Adrenal gland (tissue), 12 donors: Measurements from ENCODE around the gene STARD10. TPM values are rescaled to one million over a fixed set of nuclear protein-coding genes. Genes with fewer than 3 reads are reported as not detected.
A peak's percentile ranks its signal among the peaks of the same experiment; 100 is the strongest.

ENCODE experiments used
- DNase-seq, 7 donors: peaks; one replicate each; pipeline ENCODE4 v3.0.0-alpha.2; 2019 to 2020
- H3K27ac ChIP-seq, 5 donors: fragments of 200-600 bp; sonication (generic) in 4 of 5; 1 replicate in 3 of 5; 2 replicates in 2 of 5; pipeline versions ENCODE4 v1.5.1 to v1.8.0; 2016 to 2020; ENCODE audit warnings: mild to moderate bottlenecking in 1 of 5
- H3K27me3 ChIP-seq: fragments of 200-600 bp; 2 replicates; pipeline ENCODE4 v1.8.0; 2021
- H3K36me3 ChIP-seq, 2 donors: fragments of 200-600 bp; replicated peaks in 1 of 2; 1 replicate in 1 of 2; 2 replicates in 1 of 2; pipeline versions ENCODE4 v1.5.1 to v1.8.0; 2018 to 2022
- H3K4me1 ChIP-seq, 2 donors: fragments of 200-600 bp; replicated peaks in 1 of 2; 1 replicate in 1 of 2; 2 replicates in 1 of 2; pipeline versions ENCODE4 v1.5.1 to v1.8.0; 2018 to 2021
- H3K4me3 ChIP-seq, 4 donors: fragments of 200-600 bp; sonication (generic) in 3 of 4; one replicate each; pipeline ENCODE4 v1.5.1; 2016 to 2018
- H3K9me3 ChIP-seq, 3 donors: fragments of 200-600 bp; sonication (generic) in 1 of 3; replicated peaks in 1 of 3; 1 replicate in 2 of 3; 2 replicates in 1 of 3; pipeline versions ENCODE4 v1.5.1 to v1.8.0; 2016 to 2021
- POLR2A ChIP-seq, 2 donors: fragments of 450-650 bp; IDR thresholded peaks; one replicate each; pipeline ENCODE4 v1.6.1; 2017; ENCODE audit warnings: antibody characterized with exemption in 2 of 2, mild to moderate bottlenecking in 2 of 2, moderate library complexity in 1 of 2
- WGBS, 4 donors: extraction: QIAGEN DNeasy Blood & Tissue Kit in 2 of 4; methylation state at CpG; one replicate each; pipeline versions ENCODE4 v1.1.5 to v1.1.7; 2013 to 2017; 5-methylcytosine and 5-hydroxymethylcytosine counted together
- intact Hi-C, 2 donors: fragments of 100-400 bp; cut with DNase I; formaldehyde crosslinking; loops; one replicate each; pipeline versions ENCODE4 v1.14.1 to v1.15.0; 2022 to 2023
- polyA plus RNA-seq, 3 donors: library from polyadenylated mRNA; stranded (reverse); fragments of 200-250 nt in 2 of 3; fragments of 350-450 nt in 1 of 3; fragmentation: Illumina TruSeq in 1 of 3; extraction: RNeasy Lipid Tissue Mini Kit (QIAGEN cat#74804) in 1 of 3; gene quantifications; one replicate each; pipeline ENCODE4 v1.2.3, GENCODE V29; 2013 to 2014
- total RNA-seq, 9 donors: library from RNA; depleted of rRNA in 4 of 9; stranded (reverse); fragments of >200 nt in 4 of 9; fragments of 120-200 nt in 1 of 9; fragmentation: NEBNext Ultra II Directional in 1 of 9; extraction: Animal tissue kit (Norgen Biotek cat#: 25700) in 1 of 9; gene quantifications; one replicate each; pipeline versions ENCODE4 v1.1.0 to v1.2.4, GENCODE V29; 2013 to 2023
- TF ChIP-seq, protein P1 (sequence below), 6 experiments: fragments of 450-650 bp in 4 of 6; fragments of 200-600 bp in 2 of 6; sonication (generic) in 1 of 6; IDR thresholded peaks; 1 replicate in 5 of 6; 2 replicates in 1 of 6; pipeline versions ENCODE4 v1.5.1 to v1.8.0; 2016 to 2021; ENCODE audit warnings: antibody characterized with exemption in 6 of 6, mild to moderate bottlenecking in 2 of 6, moderate library complexity in 1 of 6
- donor health status: healthy with polysubstance abuse.
- donor health status: Bipolar disorder and iron deficiency.
- donor health status: DM: yes; HTN: yes; CAD: no.
- donor health status: DM: no; HTN: no; CAD: no.
- donor health status: DM: no; HTN: no; CAD: no.
- donor health status: DM: yes; HTN: yes; CAD: no.

Gene STARD10
- total and polyA plus RNA-seq, 12 donors, result 190 to 668 (median 350) TPM

DNA sequence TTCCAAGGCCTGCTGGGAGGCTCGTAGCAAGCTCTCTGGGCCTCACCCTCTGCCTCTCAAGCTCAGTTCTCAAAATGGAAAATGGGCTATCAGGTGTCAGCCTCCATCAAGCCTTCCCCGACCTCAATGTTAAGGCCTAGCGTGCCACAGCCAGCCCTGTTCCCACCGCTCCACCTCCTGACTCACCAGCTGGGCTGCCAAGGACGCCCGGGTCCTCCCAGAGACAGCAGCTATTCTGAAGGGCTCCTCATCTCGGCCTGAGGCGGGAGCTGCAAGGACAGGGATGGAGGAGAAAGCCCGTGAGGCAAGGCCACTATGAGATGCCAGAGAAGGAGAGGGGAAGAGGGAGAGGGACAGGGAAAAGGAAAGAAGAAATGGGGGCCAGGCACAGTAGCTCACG is 61.5 kb downstream of the STARD10 start:
- Histone ChIP-seq H3K4me1 (peaks cover 37 to 56% of the 10 kb centered on the region in 2 donors), H3K4me3 (no peak overlapping the region), H3K27me3 (no peaks in the 10 kb centered on the region), H3K36me3 (no peaks in the 10 kb centered on the region), H3K9me3 (no peaks in the 10 kb centered on the region), H3K27ac (peak overlapping the region in 4 of 5 donors; percentile 39 to 84 (median 74))
- 37 to 54% (median 53%) methylated on average over 10 of the region's 10 CpGs for WGBS, 4 donors
- DNase-seq, result peak; percentile 71 to 90 (median 88)
- intact Hi-C loops, result no loop called here
- peak in 1 of 2 donors; percentile 12 for TF ChIP-seq POLR2A (IDR thresholded peaks at IDR 0.05)
- TF ChIP-seq, protein P1, sequence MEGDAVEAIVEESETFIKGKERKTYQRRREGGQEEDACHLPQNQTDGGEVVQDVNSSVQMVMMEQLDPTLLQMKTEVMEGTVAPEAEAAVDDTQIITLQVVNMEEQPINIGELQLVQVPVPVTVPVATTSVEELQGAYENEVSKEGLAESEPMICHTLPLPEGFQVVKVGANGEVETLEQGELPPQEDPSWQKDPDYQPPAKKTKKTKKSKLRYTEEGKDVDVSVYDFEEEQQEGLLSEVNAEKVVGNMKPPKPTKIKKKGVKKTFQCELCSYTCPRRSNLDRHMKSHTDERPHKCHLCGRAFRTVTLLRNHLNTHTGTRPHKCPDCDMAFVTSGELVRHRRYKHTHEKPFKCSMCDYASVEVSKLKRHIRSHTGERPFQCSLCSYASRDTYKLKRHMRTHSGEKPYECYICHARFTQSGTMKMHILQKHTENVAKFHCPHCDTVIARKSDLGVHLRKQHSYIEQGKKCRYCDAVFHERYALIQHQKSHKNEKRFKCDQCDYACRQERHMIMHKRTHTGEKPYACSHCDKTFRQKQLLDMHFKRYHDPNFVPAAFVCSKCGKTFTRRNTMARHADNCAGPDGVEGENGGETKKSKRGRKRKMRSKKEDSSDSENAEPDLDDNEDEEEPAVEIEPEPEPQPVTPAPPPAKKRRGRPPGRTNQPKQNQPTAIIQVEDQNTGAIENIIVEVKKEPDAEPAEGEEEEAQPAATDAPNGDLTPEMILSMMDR (IDR thresholded peaks at IDR 0.05), result no peak

GRCh38 chr11:72730737-72731136 is 63.1 kb downstream of the STARD10 start:
- WGBS, 4 donors, result 73 to 80% (median 75%) methylated on average over 2 of the region's 2 CpGs
- H3K4me3 ChIP-seq, result no peak overlapping the region
- peaks cover 22 to 43% of the 10 kb centered on the region in 2 donors for H3K4me1 ChIP-seq
- no peak for TF ChIP-seq POLR2A (IDR thresholded peaks at IDR 0.05)
- TF ChIP-seq, protein P1 (IDR thresholded peaks at IDR 0.05), result no peak
- DNase-seq, result no peak
- no peak overlapping the region for H3K27ac ChIP-seq
- peaks cover 0 to 2% of the 10 kb centered on the region in 2 donors for H3K36me3 ChIP-seq
- no peaks in the 10 kb centered on the region for H3K27me3 ChIP-seq
- intact Hi-C loops, result no loop called here
- H3K9me3 ChIP-seq, result no peaks in the 10 kb centered on the region

DNA sequence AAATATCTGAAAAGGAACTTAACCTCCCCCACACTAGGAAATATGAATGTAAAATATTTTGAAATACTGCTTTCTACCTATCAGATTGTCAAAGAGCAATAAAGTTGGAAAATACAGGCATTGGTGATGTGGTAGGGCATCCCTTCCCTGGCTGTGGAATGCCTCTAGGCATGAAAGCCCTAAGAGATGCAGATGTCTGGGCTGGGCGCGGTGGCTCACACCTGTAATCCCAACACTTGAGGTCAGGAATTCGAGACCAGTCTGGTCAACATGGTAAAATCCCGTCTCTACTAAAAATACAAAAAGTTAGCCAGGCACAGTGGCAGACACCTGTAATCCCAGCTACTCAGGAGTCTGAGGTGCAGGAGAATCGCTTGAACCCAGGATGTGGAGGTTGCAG is 63.6 kb downstream of the STARD10 start:
- H3K36me3 ChIP-seq, result peaks cover 0 to 2% of the 10 kb centered on the region in 2 donors
- no peaks in the 10 kb centered on the region for H3K27me3 ChIP-seq
- H3K4me1 ChIP-seq, result peaks cover 21 to 42% of the 10 kb centered on the region in 2 donors
- no peak for DNase-seq
- peak overlapping the region in 1 of 5 donors; percentile 7 for H3K27ac ChIP-seq
- TF ChIP-seq POLR2A (IDR thresholded peaks at IDR 0.05), result no peak
- TF ChIP-seq, protein P1 (IDR thresholded peaks at IDR 0.05), result no peak
- H3K9me3 ChIP-seq, result no peaks in the 10 kb centered on the region
- WGBS, 4 donors, result 91 to 95% (median 92%) methylated on average over 4 to 5 of the region's 5 CpGs
- intact Hi-C loops, result no loop called here
- H3K4me3 ChIP-seq, result no peak overlapping the region

GRCh38 chr11:72727521-72727920 is 66.3 kb downstream of the STARD10 start:
- H3K27me3 ChIP-seq, result no peaks in the 10 kb centered on the region
- no peak overlapping the region for H3K4me3 ChIP-seq
- no peaks in the 10 kb centered on the region for H3K9me3 ChIP-seq
- WGBS, 4 donors, result 42 to 64% (median 45%) methylated on average over 2 to 4 of the region's 4 CpGs
- H3K27ac ChIP-seq, result no peak overlapping the region
- no peak for DNase-seq
- TF ChIP-seq, protein P1 (IDR thresholded peaks at IDR 0.05), result no peak
- TF ChIP-seq POLR2A (IDR thresholded peaks at IDR 0.05), result no peak
- intact Hi-C loops, result loop anchor here (5.0 to 10.0 kb wide), 3 partner anchors 55 to 87 kb away; partner anchors contain the start of gene ATG16L2 (in 1 of the 2)
- peaks cover 0 to 2% of the 10 kb centered on the region in 2 donors for H3K36me3 ChIP-seq
- peaks cover 23 to 43% of the 10 kb centered on the region in 2 donors for H3K4me1 ChIP-seq
